CD4-positive, alpha-beta T cell (primary cell): ENCODE data around the gene TMC2. TPM values are rescaled to one million over a fixed set of nuclear protein-coding genes. Genes with fewer than 3 reads are reported as not detected.

ENCODE experiments used
- ATAC-seq: fragments of 200-7000 bp; cut with Tn5 transposase; one replicate; pipeline ENCODE4 v1.10.0; 2022; ENCODE audit warnings: mild to moderate bottlenecking; ENCODE audit not compliant: poor library complexity
- CTCF ChIA-PET: fragments of 350-600 bp; sonication (Branson Sonifier 250); formaldehyde crosslinking; loops from one replicate; lab custom pipeline; 2021; ENCODE audit warnings: antibody characterized with exemption, inconsistent platforms; lab: Charles Lee
- POLR2A ChIA-PET: fragments of 350-600 bp; sonication (Branson Sonifier 250); formaldehyde crosslinking; loops from one replicate; lab custom pipeline; 2021; ENCODE audit warnings: antibody characterized with exemption, inconsistent platforms; lab: Charles Lee
- DNase-seq, 14 experiments: peaks; one replicate each; pipeline ENCODE4 v3.0.0-alpha.2; 2013 to 2020; ENCODE audit warnings: mixed read lengths in 2 of 14
- H3K27ac ChIP-seq, 2 donors: one replicate each; pipeline versions ENCODE4 v1.5.1 to v1.7.0; 2013; ENCODE audit warnings: low read length in 2 of 2, low read depth in 1 of 2, mild to moderate bottlenecking in 1 of 2
- H3K27me3 ChIP-seq, 2 experiments: 1 replicate in 1 of 2; 2 replicates in 1 of 2; pipeline versions ENCODE4 v1.6.1 to v1.7.0; 2013; ENCODE audit warnings: low read length in 2 of 2, control low read depth in 1 of 2, mild to moderate bottlenecking in 1 of 2, moderate library complexity in 1 of 2; ENCODE audit not compliant: insufficient read depth in 2 of 2, control insufficient read depth in 1 of 2
- H3K36me3 ChIP-seq: one replicate; pipeline ENCODE4 v1.6.1; 2013; ENCODE audit warnings: low read length, control low read depth; ENCODE audit not compliant: insufficient read depth
- H3K4me1 ChIP-seq: one replicate; pipeline ENCODE4 v1.6.1; 2013; ENCODE audit warnings: low read length, control low read depth; ENCODE audit not compliant: insufficient read depth
- H3K4me3 ChIP-seq: one replicate; pipeline ENCODE4 v1.5.1; 2013; ENCODE audit warnings: mild to moderate bottlenecking, low read length, moderate library complexity
- H3K9me3 ChIP-seq, 2 experiments: 1 replicate in 1 of 2; 2 replicates in 1 of 2; pipeline versions ENCODE4 v1.6.1 to v1.7.0; 2013; ENCODE audit warnings: low read length in 2 of 2, mild to moderate bottlenecking in 2 of 2, control low read depth in 1 of 2, moderate library complexity in 1 of 2; ENCODE audit not compliant: control insufficient read depth in 1 of 2, insufficient read depth in 1 of 2
- H3K27ac Mint-ChIP-seq: one replicate; pipeline ENCODE4 v1.8.0; 2020; ENCODE audit warnings: mixed read lengths
- H3K27me3 Mint-ChIP-seq: one replicate; pipeline ENCODE4 v1.8.0; 2021; ENCODE audit warnings: mixed read lengths
- H3K36me3 Mint-ChIP-seq: one replicate; pipeline ENCODE4 v1.8.0; 2021; ENCODE audit warnings: low read depth, mixed read lengths
- H3K4me1 Mint-ChIP-seq: one replicate; pipeline ENCODE4 v1.8.0; 2021; ENCODE audit warnings: low read depth, mixed read lengths
- H3K4me3 Mint-ChIP-seq: one replicate; pipeline ENCODE4 v1.8.0; 2020; ENCODE audit warnings: mild to moderate bottlenecking, mixed read lengths
- H3K9me3 Mint-ChIP-seq: one replicate; pipeline ENCODE4 v1.8.0; 2020; ENCODE audit warnings: mixed read lengths
- intact Hi-C, 2 experiments: fragments of 100-400 bp; cut with DNase I in 1 of 2; cut with micrococcal nuclease in 1 of 2; formaldehyde crosslinking; loops; one replicate each; pipeline versions ENCODE4 v1.15.1 to v1.9.0; 2023 to 2025; cut with DNase I, micrococcal nuclease
- total RNA-seq, 174 experiments: library from RNA in 2 of 174; stranded (reverse) in 2 of 174; gene quantifications; one replicate each; pipeline ENCODE4 v1.2.3 and lab custom pipeline; 2021 to 2026
- TF ChIP-seq, protein P1 (sequence below): fragments of 200-600 bp; IDR thresholded peaks from one replicate; pipeline ENCODE4 v1.8.0; 2022; ENCODE audit warnings: antibody characterized with exemption, mild to moderate bottlenecking

Gene TMC2
- total RNA-seq, 2 experiments from 2014 or later: not detected

DNA sequence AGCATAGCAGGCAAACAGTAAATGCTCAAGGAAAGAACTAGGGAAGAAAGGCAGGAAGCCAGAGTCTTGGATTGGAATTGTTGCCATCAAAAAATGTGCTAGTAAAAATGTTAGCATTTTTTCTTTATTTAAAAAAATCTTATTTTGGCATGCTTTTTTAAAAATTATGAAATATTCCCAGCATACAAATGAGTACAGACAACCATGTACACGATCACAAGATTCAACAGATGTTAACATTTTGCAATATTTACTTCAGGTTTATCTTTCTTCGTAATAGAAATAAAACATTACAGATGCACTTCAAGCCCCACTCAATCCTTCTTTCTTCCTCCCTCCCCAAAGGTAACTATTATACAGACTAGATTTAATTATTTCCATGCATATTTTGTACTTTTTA lies 88.7 kb downstream of the TMC2 start:
- ATAC-seq (no peak), DNase-seq (no peak)
- peaks cover 31% of the 10 kb centered on the region for H3K27me3 Mint-ChIP-seq
- no peaks in the 10 kb centered on the region for H3K36me3 ChIP-seq
- no peaks in the 10 kb centered on the region for H3K27me3 ChIP-seq
- ChIA-PET POLR2A (no interaction called here), CTCF (no interaction called here)
- TF ChIP-seq, protein P1, sequence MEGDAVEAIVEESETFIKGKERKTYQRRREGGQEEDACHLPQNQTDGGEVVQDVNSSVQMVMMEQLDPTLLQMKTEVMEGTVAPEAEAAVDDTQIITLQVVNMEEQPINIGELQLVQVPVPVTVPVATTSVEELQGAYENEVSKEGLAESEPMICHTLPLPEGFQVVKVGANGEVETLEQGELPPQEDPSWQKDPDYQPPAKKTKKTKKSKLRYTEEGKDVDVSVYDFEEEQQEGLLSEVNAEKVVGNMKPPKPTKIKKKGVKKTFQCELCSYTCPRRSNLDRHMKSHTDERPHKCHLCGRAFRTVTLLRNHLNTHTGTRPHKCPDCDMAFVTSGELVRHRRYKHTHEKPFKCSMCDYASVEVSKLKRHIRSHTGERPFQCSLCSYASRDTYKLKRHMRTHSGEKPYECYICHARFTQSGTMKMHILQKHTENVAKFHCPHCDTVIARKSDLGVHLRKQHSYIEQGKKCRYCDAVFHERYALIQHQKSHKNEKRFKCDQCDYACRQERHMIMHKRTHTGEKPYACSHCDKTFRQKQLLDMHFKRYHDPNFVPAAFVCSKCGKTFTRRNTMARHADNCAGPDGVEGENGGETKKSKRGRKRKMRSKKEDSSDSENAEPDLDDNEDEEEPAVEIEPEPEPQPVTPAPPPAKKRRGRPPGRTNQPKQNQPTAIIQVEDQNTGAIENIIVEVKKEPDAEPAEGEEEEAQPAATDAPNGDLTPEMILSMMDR: no peak
- no peaks in the 10 kb centered on the region for H3K4me1 ChIP-seq
- intact Hi-C loops: no loop called here
- no peak overlapping the region for H3K27ac ChIP-seq
- H3K4me1 Mint-ChIP-seq: no peaks in the 10 kb centered on the region
- H3K9me3 Mint-ChIP-seq: no peaks in the 10 kb centered on the region
- H3K4me3 ChIP-seq: no peak overlapping the region
- H3K36me3 Mint-ChIP-seq: no peaks in the 10 kb centered on the region
- H3K9me3 ChIP-seq: peaks cover 0 to 4% of the 10 kb centered on the region in 2 experiments
- H3K4me3 Mint-ChIP-seq: no peak overlapping the region
- no peak overlapping the region for H3K27ac Mint-ChIP-seq

DNA sequence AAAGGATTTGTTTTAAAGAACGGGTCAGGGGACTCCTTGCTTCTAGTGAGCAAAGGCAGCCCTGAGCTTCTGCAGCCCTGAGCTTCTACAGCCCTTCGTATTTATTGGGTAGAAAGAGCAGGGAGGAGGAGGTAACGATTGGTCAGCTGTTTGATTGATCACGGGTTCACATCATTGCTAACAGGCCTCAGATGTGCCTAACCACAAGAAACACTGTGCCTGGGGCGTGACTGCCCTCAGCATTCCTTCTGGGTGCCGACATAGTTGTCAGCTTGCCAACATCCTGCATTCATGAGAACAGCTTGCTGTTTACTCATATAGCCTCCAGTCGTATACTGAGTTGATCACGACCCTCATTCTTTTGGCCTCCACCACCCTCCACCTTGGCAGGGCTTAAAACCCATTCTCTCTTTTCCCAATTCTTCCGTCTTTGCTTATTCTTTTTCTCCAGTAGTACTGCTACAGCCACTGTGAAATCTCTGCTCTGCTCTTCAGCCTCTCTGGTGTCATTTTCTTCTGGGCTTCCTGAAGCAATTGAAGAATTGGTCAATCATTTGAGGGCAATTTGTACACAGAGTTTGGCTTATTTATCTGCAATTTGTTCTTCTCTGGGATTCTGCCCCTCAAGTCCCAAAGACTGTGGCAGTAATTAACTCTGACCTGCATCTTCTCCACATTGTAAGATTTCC lies 90.6 kb downstream of the TMC2 start:
- Mint-ChIP-seq H3K4me3 (no peak overlapping the region), H3K27ac (no peak overlapping the region), H3K4me1 (no peaks in the 10 kb centered on the region), H3K9me3 (peaks cover 9% of the 10 kb centered on the region), H3K27me3 (peaks cover 30% of the 10 kb centered on the region), H3K36me3 (no peaks in the 10 kb centered on the region)
- CTCF ChIA-PET: no interaction called here
- no peak for ATAC-seq
- H3K27me3 ChIP-seq: peaks cover 0 to 4% of the 10 kb centered on the region in 2 experiments
- H3K36me3 ChIP-seq: no peaks in the 10 kb centered on the region
- no peak overlapping the region for H3K27ac ChIP-seq
- H3K4me1 ChIP-seq: no peaks in the 10 kb centered on the region
- no peak overlapping the region for H3K4me3 ChIP-seq
- POLR2A ChIA-PET: no interaction called here
- intact Hi-C loops: no loop called here
- TF ChIP-seq, protein P1: no peak
- DNase-seq: no peak
- H3K9me3 ChIP-seq: peaks cover 0 to 4% of the 10 kb centered on the region in 2 experiments

DNA sequence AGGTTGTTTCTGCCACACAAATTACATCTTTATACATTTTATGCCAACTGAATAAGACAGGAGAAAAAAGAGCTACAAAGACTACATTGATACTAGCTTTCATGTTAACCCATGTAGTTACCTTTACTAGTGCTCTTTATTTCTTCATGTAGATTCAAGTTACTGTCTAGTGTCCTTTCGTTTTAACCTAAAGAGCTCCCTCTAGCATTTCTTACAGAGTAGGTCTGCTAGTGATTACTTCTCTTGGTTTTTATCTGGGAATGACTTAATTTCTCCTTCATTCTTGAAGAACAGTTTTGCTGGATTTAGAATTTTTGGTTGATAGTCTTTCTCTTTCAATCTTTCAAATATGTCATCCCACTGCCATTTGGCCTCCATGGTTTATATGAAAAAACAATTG lies 94.9 kb downstream of the TMC2 start:
- Mint-ChIP-seq H3K4me1 (no peaks in the 10 kb centered on the region), H3K27me3 (peaks cover 38% of the 10 kb centered on the region), H3K9me3 (peaks cover 9% of the 10 kb centered on the region), H3K36me3 (no peaks in the 10 kb centered on the region), H3K27ac (no peak overlapping the region), H3K4me3 (no peak overlapping the region)
- Histone ChIP-seq H3K4me1 (peaks cover under 1% of the 10 kb centered on the region), H3K36me3 (no peaks in the 10 kb centered on the region), H3K9me3 (peaks cover 0 to under 1% of the 10 kb centered on the region in 2 experiments), H3K4me3 (no peak overlapping the region), H3K27ac (no peak overlapping the region), H3K27me3 (peaks cover 4 to 8% of the 10 kb centered on the region in 2 experiments)
- intact Hi-C loops: no loop called here
- POLR2A ChIA-PET: no interaction called here
- CTCF ChIA-PET: no interaction called here
- TF ChIP-seq, protein P1: no peak
- DNase-seq (no peak), ATAC-seq (no peak)
